Stimulated activated CD4-positive, alpha-beta T cell treated with anti-CD3 and anti-CD28 coated beads, Interleukin-2, amount 100 ng/mL, for 4 hours (primary cell): ENCODE measurements around the gene SLC2A8.

Experiments
- DNase-seq: peaks from one replicate; pipeline ENCODE4 v3.0.0-alpha.2; 2020; ENCODE audit warnings: low read depth

SLC2A8 gene

DNA sequence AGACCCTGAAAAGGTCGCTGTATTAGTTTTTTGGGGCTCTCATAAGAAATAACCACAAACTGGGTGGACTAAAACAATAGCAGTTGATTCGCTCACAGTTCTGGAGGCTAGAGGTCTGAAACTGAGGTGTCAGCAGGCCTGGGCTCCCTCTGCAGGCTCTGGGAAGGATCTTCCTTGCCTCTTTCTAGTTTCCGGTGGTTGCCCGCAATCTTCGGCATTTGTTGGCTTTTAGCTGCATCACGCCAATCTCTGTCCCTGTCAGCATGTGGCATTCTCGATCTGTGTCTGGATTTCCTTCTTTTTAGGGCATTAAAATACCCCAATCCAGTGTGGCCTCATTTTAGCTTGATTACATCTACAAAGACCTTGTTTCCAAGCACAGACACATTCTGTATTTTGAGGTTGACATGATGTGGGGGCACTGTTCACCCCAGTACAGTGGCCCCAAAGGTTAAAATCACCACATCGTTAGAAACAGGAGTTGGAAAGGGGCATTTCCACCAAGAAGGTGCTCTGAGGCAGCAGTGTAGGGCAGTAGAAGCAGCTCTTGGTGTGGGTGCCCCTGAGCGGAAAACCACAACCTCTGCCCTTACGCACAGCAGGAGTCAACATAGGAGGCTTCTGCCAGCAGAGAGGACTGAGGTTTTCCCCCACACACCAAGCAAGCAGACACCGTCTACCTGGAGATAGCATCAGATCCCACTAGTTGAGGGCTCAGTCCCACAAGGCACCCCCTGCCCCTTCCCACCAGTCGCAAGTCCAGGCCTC, 40.7 kb downstream of the SLC2A8 start:
- DNase-seq: no peak

GRCh38 chr9:127438394-127438793, 41.4 kb downstream of the SLC2A8 start:
- no peak for DNase-seq

DNA sequence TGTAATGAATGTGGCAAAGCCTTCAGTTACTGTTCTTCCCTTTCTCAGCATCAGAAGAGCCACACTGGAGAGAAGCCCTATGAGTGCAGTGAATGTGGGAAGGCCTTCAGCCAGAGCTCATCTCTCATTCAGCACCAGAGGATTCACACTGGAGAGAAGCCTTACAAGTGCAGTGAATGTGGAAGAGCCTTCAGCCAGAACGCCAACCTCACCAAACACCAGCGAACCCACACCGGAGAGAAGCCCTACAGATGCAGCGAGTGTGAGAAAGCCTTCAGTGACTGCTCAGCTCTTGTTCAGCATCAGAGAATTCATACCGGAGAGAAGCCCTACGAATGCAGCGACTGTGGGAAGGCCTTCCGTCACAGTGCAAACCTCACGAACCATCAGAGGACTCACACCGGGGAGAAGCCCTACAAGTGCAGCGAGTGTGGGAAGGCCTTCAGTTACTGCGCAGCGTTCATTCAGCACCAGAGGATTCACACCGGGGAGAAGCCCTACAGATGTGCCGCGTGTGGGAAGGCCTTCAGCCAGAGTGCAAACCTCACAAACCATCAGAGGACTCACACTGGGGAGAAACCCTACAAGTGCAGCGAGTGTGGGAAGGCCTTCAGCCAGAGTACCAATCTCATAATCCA, 47.4 kb downstream of the SLC2A8 start:
- DNase-seq: no peak

DNA sequence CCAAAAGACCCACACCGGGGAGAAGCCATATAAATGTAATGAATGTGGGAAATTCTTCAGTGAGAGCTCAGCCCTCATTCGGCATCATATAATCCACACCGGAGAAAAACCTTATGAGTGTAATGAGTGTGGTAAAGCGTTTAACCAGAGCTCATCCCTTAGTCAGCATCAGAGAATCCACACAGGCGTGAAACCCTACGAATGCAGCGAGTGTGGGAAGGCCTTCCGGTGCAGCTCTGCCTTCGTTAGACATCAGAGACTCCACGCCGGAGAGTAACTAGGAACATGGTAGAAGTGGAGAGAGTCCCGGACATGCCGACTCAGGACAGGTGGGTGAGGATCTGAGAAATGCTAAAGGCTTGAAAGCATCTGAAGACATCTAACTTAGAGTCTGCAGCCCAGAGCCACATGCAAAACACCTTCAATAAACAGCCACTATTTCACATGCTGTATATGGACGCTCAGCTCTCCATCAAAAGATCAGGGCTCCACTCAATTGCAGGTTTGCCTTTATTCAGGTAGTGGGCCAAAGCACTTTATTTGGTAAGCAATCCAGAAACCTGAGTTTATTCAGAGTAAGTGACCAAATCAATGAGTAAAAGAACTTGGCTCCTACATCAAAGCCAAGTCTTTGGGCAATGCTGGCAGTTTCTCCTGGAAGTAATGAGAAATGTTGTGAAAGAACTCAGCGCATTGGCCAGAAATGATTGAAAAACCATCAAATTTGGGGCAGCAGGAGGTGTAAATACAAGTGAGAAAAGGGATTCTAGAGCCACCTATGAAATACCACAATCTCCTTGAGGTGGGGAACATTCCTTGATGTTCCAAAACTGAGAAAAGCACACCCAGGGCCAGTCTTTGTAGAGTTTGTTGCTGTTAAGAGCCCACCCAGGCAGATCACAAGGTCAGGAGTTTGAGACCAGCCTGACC, 48.2 kb downstream of the SLC2A8 start:
- DNase-seq: no peak

DNA sequence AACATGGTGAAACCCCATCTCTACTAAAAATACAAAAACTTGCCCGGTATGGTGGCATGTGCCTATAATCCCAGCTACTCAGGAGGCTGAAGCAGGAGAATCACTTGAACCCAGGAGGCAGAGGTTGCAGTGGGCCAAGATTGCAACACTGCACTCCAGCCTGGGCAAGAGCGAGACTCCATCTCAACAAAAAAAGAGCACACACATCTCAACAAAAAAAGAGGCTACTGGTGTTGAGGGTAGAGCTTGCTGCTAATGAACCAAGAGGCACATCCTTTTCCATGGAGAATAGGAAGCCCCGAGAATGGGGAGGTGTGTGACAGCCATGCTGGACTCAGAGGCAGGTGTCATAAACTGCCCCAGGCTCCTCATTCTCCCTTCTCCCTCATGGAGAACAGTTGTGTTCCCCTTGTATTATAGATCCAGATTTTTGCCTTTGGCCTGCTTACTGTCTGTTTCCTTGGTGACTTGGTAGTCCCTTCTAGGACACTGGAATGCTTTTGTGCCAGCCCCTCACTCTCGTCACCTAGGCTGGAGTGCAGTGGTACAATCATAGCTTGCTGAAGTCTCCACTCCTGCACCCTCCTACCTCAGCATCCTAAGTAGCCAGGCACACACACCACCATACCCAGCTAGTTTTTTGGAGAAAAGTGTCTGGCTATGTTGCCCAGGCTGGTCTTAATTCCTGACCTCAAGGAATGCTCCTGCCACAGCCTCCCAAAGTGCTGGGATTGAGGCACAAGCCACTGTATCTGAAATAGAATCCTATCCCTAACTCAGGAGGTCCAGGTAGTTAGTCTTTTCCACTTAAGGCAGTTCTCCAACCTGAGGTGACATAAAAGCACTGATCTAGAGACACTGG, 49.1 kb downstream of the SLC2A8 start:
- DNase-seq: no peak

- DNase-seq: no peak
Observed at GRCh38 chr9:127446713-127447415, 49.9 kb downstream of the SLC2A8 start.

DNA sequence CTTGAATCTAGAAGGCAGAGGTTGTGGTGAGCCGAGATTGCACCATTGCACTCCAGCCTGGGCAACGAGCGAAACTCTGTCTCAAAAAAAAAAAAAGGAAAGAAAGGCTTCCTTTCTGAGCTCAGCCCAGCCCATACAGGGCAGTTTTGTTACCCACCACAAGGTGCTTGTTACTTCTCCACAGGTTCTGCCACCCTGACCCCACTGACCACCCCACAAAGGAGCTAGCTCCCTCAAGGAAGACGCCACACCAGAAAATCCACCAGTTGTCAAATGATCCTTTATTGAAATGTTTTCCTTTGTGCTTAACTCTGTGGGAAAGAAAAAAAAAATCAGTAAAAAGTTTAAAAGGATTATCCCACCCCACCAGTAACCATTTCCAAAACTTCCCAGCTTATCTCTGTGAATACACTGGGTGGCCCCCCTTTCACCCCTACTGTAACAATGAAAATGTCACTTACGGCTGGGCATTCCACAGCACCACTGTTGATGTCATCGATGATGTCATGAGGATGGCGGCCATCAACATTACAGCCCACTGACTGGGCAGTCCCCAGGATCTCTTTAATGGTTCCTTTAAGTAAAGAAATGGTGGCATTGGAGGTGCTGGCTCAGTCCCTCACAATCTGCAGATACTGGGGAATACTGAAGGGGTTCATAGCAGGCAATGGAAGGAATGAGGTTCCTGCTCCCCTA, 50.6 kb downstream of the SLC2A8 start:
- no peak for DNase-seq

- DNase-seq: no peak
Observed at GRCh38 chr9:127448112-127448805, 51.3 kb downstream of the SLC2A8 start.

DNA sequence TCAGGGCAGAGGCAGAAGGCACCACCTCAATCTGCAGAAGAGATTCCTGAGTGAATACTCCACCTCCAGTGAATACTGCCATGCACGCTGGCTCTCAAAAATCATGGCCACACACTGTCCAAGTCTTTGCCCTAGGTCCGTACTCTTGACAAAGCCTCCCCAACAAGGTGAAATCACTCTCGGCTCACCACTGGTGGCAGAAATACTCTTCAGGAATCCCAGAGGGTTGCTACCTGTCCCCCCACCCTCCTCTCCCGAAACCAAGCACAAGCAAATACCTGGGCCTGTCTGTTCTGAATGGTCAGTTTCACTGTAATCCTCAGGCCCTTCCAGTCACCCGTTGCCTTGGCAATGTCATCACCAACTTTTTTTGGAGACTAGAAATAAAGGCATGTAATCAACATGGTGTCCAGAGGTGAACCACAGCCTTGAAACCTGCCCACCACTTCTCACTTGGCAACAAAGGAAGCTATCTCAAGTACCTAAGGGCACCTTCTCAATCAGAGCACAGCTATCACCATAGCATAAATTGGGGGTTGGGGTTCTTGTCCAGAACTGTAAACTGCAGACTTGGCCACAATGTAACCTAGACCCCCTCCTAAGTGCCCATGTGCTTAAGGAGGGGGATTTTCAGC, 52.5 kb downstream of the SLC2A8 start:
- no peak for DNase-seq

- no peak for DNase-seq
Observed at GRCh38 chr9:127450243-127450760, 53.3 kb downstream of the SLC2A8 start.

DNA sequence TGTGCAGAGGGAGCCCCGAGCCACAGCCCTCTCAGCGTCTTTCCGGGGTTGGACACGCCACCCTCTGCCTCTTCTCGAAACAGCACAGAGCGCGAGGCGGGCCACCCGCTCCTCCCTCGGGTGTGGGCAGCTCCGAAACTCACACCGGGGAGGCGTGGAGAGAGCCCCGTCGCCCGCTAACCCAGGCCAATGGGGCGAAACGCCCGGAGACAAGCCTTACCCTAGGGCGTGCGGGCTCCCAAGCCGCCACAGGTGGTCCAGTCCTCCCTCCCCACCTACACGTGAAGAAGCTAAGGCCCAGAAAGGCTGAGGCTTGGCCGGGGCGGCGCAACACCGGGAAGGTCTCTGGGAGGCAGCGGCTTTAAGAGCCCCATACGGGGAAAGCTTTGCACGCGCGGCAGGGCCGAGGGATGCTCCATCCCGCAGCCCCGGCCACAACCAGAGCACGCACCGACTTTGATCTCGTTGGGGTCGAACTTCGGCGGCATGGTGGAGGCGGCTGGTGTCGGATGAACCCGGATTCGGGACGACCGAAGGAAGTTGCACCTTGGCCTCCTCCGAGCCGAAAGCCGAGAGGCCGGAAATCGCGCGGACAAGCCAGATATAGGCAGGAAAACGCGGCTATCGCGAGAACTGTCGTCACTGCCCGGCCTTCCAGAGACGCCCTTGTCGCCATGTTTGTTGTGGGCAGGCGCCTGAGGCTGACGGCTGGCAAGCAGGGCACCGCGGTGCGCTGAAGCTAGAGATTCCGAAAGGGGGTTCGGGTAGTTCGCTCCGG, 54.0 kb downstream of the SLC2A8 start, which contains the start of the genes LRSAM1 and RPL12:
LRSAM1 (plus strand) TSS at position 681 of the 778 bp plus-strand sequence. CDS start 3,018 bp downstream, outside the sequence.
RPL12 (minus strand) TSS at position 577 of the 778 bp plus-strand sequence; CDS start at position 488, 89 bp downstream.
- peak; percentile 95 for DNase-seq

DNA sequence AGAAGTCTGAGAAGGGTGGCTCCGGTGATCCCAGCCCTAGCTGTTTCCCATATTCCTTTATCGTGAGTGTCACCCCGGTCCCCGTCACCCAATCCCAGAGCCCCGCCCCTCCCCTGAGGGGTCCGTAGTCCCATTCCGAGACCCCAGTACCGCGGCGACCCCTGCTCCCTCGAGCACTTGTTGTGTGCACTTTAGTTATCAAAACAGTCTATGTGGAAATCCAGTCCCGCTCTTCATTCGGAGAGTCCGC, 54.6 kb downstream of the SLC2A8 start:
- no peak for DNase-seq

- DNase-seq: no peak
Observed at GRCh38 chr9:127451858-127452656, 55.1 kb downstream of the SLC2A8 start.

- DNase-seq: no peak
Observed at GRCh38 chr9:127452691-127453090, 55.7 kb downstream of the SLC2A8 start.

GRCh38 chr9:127455324-127455992, 58.5 kb downstream of the SLC2A8 start:
- DNase-seq: no peak

DNA sequence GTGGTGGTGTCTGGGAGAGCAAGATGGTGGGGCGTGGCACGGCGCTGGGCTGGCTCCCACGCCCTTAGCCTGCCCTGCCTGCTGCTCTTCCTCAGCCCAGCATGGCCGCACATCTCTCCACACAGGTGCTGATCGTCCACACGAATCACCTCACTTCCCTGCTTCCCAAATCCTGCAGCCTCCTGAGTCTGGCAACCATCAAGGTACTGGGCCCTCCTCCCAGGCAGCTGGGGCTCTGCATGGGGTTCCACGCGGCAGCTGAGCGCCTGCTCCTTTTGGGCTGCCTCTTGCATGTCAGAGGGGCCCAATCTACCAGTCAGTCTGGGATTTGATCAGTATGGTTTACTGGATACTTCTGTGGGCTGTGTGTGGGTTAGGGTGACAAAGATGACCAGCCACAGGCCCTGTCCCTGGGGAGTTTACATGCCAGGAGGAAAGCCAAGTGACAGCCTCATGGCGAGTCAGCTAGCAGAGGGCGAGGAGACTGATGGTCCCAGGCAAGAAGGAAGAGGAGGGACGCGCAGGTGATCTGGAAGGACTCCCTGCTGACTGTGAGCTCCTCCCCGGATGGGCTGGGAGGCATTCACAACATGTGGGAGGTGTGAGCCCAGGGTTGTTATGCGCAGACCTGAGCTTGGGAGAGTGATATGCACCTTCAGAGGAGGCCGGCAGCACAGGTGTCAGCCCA, 60.4 kb downstream of the SLC2A8 start:
- no peak for DNase-seq
